WTC11 (cell line): ENCODE results near the gene PLA2G4F.

ENCODE experiments used
- CREB1 ChIP-seq: sonication (generic); formaldehyde crosslinking; IDR thresholded peaks from 2 replicates; pipeline ENCODE4 v1.8.0; 2023; ENCODE audit warnings: mild to moderate bottlenecking, missing genetic modification reagents
- CTCF ChIP-seq: fragments of 200-600 bp; IDR thresholded peaks from 2 replicates; pipeline ENCODE4 v1.8.0; 2022; ENCODE audit warnings: antibody characterized with exemption
- E2F5 ChIP-seq: sonication (generic); formaldehyde crosslinking; IDR thresholded peaks from 2 replicates; pipeline ENCODE4 v1.8.1; 2022; ENCODE audit warnings: mild to moderate bottlenecking, moderate library complexity, missing genetic modification reagents
- ETV6 ChIP-seq: sonication (generic); formaldehyde crosslinking; IDR thresholded peaks from 2 replicates; pipeline ENCODE4 v1.8.1; 2022; ENCODE audit warnings: mild to moderate bottlenecking, missing genetic modification reagents
- GABPB1 ChIP-seq: sonication (generic); formaldehyde crosslinking; IDR thresholded peaks from 2 replicates; pipeline ENCODE4 v1.8.1; 2023; ENCODE audit warnings: mild to moderate bottlenecking, missing genetic modification reagents
- MYBL2 ChIP-seq: sonication (generic); formaldehyde crosslinking; IDR thresholded peaks from 2 replicates; pipeline ENCODE4 v1.8.1; 2023; ENCODE audit warnings: mild to moderate bottlenecking, moderate library complexity, missing genetic modification reagents
- SOX15 ChIP-seq: fragments of 250-450 bp; sonication (Bioruptor Pico); IDR thresholded peaks from 2 replicates; pipeline ENCODE4 v1.9.0; 2021; ENCODE audit warnings: mild to moderate bottlenecking
- TCF7 ChIP-seq: sonication (generic); formaldehyde crosslinking; IDR thresholded peaks from 2 replicates; pipeline ENCODE4 v1.8.0; 2022; ENCODE audit warnings: mild to moderate bottlenecking, low read depth, missing genetic modification reagents, moderate library complexity
- TF ChIP-seq, protein P1 (sequence below): sonication (generic); formaldehyde crosslinking; IDR thresholded peaks from 2 replicates; pipeline ENCODE4 v1.8.0; 2022; ENCODE audit warnings: mild to moderate bottlenecking, missing genetic modification reagents
- TF ChIP-seq, protein P2 (sequence below): sonication (generic); formaldehyde crosslinking; IDR thresholded peaks from 2 replicates; pipeline ENCODE4 v1.8.1; 2023; ENCODE audit warnings: mild to moderate bottlenecking, moderate library complexity, missing genetic modification reagents

DNA sequence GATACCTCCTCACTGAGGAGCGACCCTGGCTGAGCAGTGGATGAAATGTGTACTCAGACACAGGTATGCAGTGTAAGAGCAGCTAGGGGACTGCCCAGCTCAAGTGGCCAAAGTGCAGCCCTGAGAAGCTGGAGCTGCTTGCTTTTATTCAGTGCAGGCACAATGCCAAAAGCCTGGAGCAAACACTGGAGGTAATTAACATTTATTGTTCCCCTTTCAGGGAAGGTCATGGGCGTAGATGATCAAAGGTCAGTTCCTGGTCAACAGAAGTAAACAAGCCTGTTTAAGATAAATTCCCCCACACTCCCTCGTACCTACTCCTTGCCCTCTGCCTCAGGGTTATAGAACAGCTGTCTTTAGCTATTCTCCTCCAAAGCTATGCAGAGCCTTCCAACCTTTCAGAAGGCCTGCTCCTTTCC is 17.5 kb downstream of the PLA2G4F start:
- no peak for TF ChIP-seq E2F5 (CRISPR knock-in tag)
- TF ChIP-seq, protein P1, sequence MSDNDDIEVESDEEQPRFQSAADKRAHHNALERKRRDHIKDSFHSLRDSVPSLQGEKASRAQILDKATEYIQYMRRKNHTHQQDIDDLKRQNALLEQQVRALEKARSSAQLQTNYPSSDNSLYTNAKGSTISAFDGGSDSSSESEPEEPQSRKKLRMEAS (CRISPR knock-in tag): no peak
- TF ChIP-seq TCF7 (CRISPR knock-in tag): no peak
- no peak for TF ChIP-seq CTCF
- TF ChIP-seq, protein P2, sequence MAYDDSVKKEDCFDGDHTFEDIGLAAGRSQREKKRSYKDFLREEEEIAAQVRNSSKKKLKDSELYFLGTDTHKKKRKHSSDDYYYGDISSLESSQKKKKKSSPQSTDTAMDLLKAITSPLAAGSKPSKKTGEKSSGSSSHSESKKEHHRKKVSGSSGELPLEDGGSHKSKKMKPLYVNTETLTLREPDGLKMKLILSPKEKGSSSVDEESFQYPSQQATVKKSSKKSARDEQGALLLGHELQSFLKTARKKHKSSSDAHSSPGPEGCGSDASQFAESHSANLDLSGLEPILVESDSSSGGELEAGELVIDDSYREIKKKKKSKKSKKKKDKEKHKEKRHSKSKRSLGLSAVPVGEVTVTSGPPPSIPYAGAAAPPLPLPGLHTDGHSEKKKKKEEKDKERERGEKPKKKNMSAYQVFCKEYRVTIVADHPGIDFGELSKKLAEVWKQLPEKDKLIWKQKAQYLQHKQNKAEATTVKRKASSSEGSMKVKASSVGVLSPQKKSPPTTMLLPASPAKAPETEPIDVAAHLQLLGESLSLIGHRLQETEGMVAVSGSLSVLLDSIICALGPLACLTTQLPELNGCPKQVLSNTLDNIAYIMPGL (CRISPR knock-in tag): no peak
- TF ChIP-seq GABPB1: peak; percentile 41; the same call in 1 of the 2 replicates
- no peak for TF ChIP-seq CREB1
- TF ChIP-seq MYBL2 (CRISPR knock-in tag): no peak
- no peak for TF ChIP-seq ETV6 (CRISPR knock-in tag)
- no peak for TF ChIP-seq SOX15 (CRISPR knock-in tag)
